Suppressor macrophage treated with lipopolysaccharide for 4 hours (primary cell): ENCODE results near the gene FSD1.
"Not testable (repeated sequence)": the region's sequence is repeated elsewhere in the genome, so short reads cannot be mapped to it uniquely, and the experiment has no call there.

ENCODE experiments used
- DNase-seq: peaks from one replicate; pipeline ENCODE4 v3.0.0-alpha.2; 2020

Gene FSD1

GRCh38 chr19:4347521-4347920, 43.1 kb downstream of the FSD1 start:
- DNase-seq = peak; percentile 60

GRCh38 chr19:4349225-4349624, 44.8 kb downstream of the FSD1 start:
- not testable (repeated sequence) for DNase-seq

GRCh38 chr19:4350111-4350510, 45.7 kb downstream of the FSD1 start:
- no peak for DNase-seq

- no peak for DNase-seq
These were observed 46.3 kb downstream of the FSD1 start for GRCh38 chr19:4350726-4351125.

- peak; percentile 73 for DNase-seq
These were observed 48.3 kb downstream of the FSD1 start for GRCh38 chr19:4352701-4353121.

- no peak for DNase-seq
These were observed 49.9 kb downstream of the FSD1 start for GRCh38 chr19:4354282-4354681.

GRCh38 chr19:4354897-4355296, 50.5 kb downstream of the FSD1 start:
- no peak for DNase-seq

GRCh38 chr19:4357095-4357797, 52.8 kb downstream of the FSD1 start:
- no peak for DNase-seq

- no peak for DNase-seq
These were observed 53.5 kb downstream of the FSD1 start for GRCh38 chr19:4357921-4358326.

- DNase-seq = no peak
These were observed 54.6 kb downstream of the FSD1 start for GRCh38 chr19:4358709-4359626.

GRCh38 chr19:4359627-4360000, 55.2 kb downstream of the FSD1 start:
- no peak for DNase-seq

GRCh38 chr19:4360081-4360569, 55.7 kb downstream of the FSD1 start:
- DNase-seq = no peak

- DNase-seq = no peak
These were observed 56.3 kb downstream of the FSD1 start for GRCh38 chr19:4360641-4361151.

- DNase-seq = no peak
These were observed 57.0 kb downstream of the FSD1 start for GRCh38 chr19:4361152-4362046.

GRCh38 chr19:4362101-4362828, 57.9 kb downstream of the FSD1 start:
- DNase-seq = no peak

- DNase-seq = no peak
These were observed 58.6 kb downstream of the FSD1 start for GRCh38 chr19:4362831-4363545.

GRCh38 chr19:4363571-4364304, 59.3 kb downstream of the FSD1 start:
- no peak for DNase-seq

GRCh38 chr19:4365341-4365740, 60.9 kb downstream of the FSD1 start:
- no peak for DNase-seq

GRCh38 chr19:4365791-4366665, 61.6 kb downstream of the FSD1 start:
- DNase-seq = no peak
